NCI-H146 treated with DMSO at 0.1 percent for 48 hours (cell line): ENCODE data around the gene OR51A7.
"Not testable (repeated sequence)": the region's sequence is repeated elsewhere in the genome, so short reads cannot be mapped to it uniquely, and the experiment has no call there.

Source experiments
- DNase-seq: peaks from one replicate; lab custom pipeline; 2025; ENCODE audit not compliant: unreplicated experiment; lab: John Stamatoyannopoulos, UW

Gene OR51A7

DNA sequence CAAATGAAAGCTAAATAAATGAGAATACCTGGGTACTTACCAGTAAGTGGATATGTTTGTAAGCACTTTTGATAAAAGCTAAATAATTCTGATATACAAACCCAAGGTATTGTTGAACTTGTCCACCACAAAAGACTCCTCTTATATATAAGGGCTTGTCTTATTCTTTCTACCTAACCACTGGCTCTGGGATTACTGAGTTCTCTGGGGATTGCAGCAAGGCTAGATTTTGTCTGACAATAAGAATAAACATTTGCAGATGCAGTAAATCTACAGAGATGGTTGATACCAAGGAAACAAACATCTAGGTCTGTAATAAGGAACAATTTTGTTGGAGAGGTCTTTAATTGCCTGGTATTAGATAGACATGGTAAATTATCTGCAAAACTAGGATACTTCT, 43.9 kb downstream of the OR51A7 start, which contains the start of gene OR51A4:
Gene OR51A4 (minus strand): TSS at position 101 of the 400 bp plus-strand sequence. CDS start 505 bp downstream, outside the sequence.
- no peak for DNase-seq

- DNase-seq: not testable (repeated sequence)
Measured at GRCh38 chr11:4955613-4956012, 52.0 kb downstream of the OR51A7 start, which contains the start of gene OR51A2. TSS of gene OR51A2 (minus strand) at chr11:4955713. CDS start at chr11:4955713, 0 bp downstream.

DNA sequence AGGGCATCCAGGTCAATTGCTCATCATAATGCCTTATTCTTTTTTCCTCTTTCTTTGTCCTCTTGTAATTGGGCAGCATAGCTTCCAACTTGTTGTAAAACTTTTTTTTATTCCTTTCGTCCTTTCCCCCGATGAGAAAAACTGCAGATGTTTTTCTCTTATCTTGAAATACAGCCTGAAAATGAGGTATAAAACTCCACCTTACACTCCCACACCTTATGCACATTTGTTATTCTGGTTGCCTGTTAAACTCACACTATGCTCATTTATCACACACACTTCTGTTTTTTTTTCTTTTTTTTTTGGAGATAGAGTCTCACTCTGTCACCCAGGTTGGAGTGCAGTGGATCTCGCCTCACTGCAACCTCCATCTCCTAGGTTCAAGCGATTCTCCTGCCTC, 53.8 kb downstream of the OR51A7 start:
- no peak for DNase-seq
